Kidney epithelial cell (primary cell): ENCODE measurements around the gene COL26A1. TPM values are rescaled to one million over a fixed set of nuclear protein-coding genes. Genes with fewer than 3 reads are reported as not detected.
"Not testable (repeated sequence)": the region's sequence is repeated elsewhere in the genome, so short reads cannot be mapped to it uniquely, and the experiment has no call there.

ENCODE experiments used
- DNase-seq: peaks from one replicate; pipeline ENCODE4 v3.0.0-alpha.2; 2010; ENCODE audit warnings: low read depth
- H3K27me3 ChIP-seq: 2 replicates; pipeline ENCODE4 v1.6.0; 2011; ENCODE audit warnings: low read length; ENCODE audit not compliant: control insufficient read depth, insufficient read depth
- H3K36me3 ChIP-seq: 2 replicates; pipeline ENCODE4 v1.5.1; 2011; ENCODE audit warnings: low read length; ENCODE audit not compliant: control insufficient read depth, insufficient read depth
- H3K4me3 ChIP-seq: 2 replicates; pipeline ENCODE4 v1.5.1; 2011; ENCODE audit warnings: low read depth, mild to moderate bottlenecking, control low read depth, low read length
- CTCF ChIP-seq: IDR thresholded peaks from 2 replicates; pipeline ENCODE4 v1.5.1; 2011; ENCODE audit warnings: mild to moderate bottlenecking, moderate library complexity, low read length, control low read depth, inconsistent platforms; ENCODE audit not compliant: insufficient read depth, poor library complexity, severe bottlenecking
- total RNA-seq: library from RNA; depleted of rRNA; stranded (reverse); fragments of >200 nt; gene quantifications from 2 replicates; pipeline ENCODE4 v1.2.3, GENCODE V29; 2015

Gene COL26A1
- total RNA-seq, 1 donor from 2014 or later = 0.42 TPM

- Histone ChIP-seq H3K36me3 (no peaks in the 10 kb centered on the region), H3K27me3 (no peaks in the 10 kb centered on the region), H3K4me3 (no peak overlapping the region)
- no peak for DNase-seq
- TF ChIP-seq CTCF = peak; percentile 2
Measured at GRCh38 chr7:101598986-101599771, 236.5 kb downstream of the COL26A1 start.

- H3K36me3 ChIP-seq = no peaks in the 10 kb centered on the region
- DNase-seq = no peak
- no peaks in the 10 kb centered on the region for H3K27me3 ChIP-seq
- no peak overlapping the region for H3K4me3 ChIP-seq
- no peak for TF ChIP-seq CTCF
Measured at GRCh38 chr7:101599787-101600186, 237.1 kb downstream of the COL26A1 start.

- H3K27me3 ChIP-seq = no peaks in the 10 kb centered on the region
- no peak for TF ChIP-seq CTCF
- H3K4me3 ChIP-seq = no peak overlapping the region
- DNase-seq = no peak
- no peaks in the 10 kb centered on the region for H3K36me3 ChIP-seq
Measured at GRCh38 chr7:101602082-101602481, 239.4 kb downstream of the COL26A1 start.

GRCh38 chr7:101602484-101603241 lies 240.0 kb downstream of the COL26A1 start:
- no peak for DNase-seq
- H3K36me3 ChIP-seq = no peaks in the 10 kb centered on the region
- no peaks in the 10 kb centered on the region for H3K27me3 ChIP-seq
- peak; percentile 96 for TF ChIP-seq CTCF
- H3K4me3 ChIP-seq = no peak overlapping the region

GRCh38 chr7:101604331-101604933 lies 241.8 kb downstream of the COL26A1 start:
- TF ChIP-seq CTCF = no peak
- no peaks in the 10 kb centered on the region for H3K36me3 ChIP-seq
- H3K27me3 ChIP-seq = no peaks in the 10 kb centered on the region
- no peak for DNase-seq
- H3K4me3 ChIP-seq = no peak overlapping the region

GRCh38 chr7:101604934-101605332 lies 242.3 kb downstream of the COL26A1 start:
- not testable (repeated sequence) for DNase-seq, H3K4me3 ChIP-seq, H3K36me3 ChIP-seq, H3K27me3 ChIP-seq
